ENCODE measurements around the gene FCRL6. TPM values are rescaled to one million over a fixed set of nuclear protein-coding genes. Genes with fewer than 3 reads are reported as not detected.

Gene FCRL6
- total and polyA plus RNA-seq, 12 donors = 0.12 to 3.0 (median 0.87) TPM; not detected in 9

DNA sequence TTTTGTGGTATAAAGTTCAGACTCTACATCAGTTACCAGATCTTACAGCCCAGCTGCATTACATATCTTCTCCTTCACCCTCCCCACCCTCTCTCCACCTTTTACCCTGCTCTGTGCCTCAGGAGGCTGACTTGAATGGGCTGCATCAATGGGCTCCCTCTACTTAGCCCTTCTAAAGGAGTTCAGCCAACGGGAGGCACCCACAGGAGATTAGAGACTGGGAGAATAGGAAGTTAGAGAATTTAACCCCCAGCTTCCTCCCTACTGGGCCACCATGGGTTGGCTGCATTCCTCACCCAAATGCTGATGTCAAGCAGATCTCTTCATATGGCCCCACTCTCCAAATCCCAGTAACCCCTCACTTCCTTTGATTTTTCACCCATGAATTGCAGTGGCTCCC is 38.5 kb upstream of the FCRL6 start:
- H3K9me3 ChIP-seq = no peaks in the 10 kb centered on the region

DNA sequence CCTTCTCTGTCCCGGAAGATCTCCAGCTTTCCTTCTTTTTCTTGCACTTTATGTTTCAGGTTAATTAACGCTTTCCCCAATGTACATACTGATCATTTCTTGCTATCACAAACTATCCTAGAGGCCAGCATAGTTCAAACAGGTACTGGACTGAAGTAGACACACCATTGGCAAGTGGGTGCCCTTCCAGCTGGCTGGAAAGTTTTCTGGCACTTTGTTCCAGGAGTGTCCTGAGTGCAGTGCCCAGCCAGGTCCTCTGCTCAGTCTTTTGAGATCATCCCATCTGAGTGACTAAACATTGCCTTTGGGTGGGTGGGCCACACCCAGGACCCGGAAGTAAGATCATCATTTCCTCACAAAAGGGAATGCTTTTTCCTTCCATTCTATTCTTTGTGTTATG is 36.4 kb upstream of the FCRL6 start:
- Histone ChIP-seq H3K4me1 (no peaks in the 10 kb centered on the region), H3K27me3 (peaks cover 0 to 12% (median 0%) of the 10 kb centered on the region in 7 donors), H3K4me3 (no peak overlapping the region), H3K27ac (no peak overlapping the region), H3K36me3 (no peaks in the 10 kb centered on the region), H3K9me3 (no peaks in the 10 kb centered on the region)
- intact Hi-C loops (cut with DNase I) = no loop called here
- DNase-seq (no peak), ATAC-seq (no peak)
- no peak for TF ChIP-seq CTCF (IDR thresholded peaks at IDR 0.05)
- 85 to 89% methylated on average over 3 of the region's 3 CpGs for WGBS, 2 donors

More for the DNA sequence above, 38.5 kb upstream of the FCRL6 start:
- 10 to 15% methylated on average over 1 of the region's 1 CpG for WGBS, 2 donors
- Histone ChIP-seq H3K27me3 (peaks cover 0 to 12% (median 0%) of the 10 kb centered on the region in 7 donors), H3K4me1 (no peaks in the 10 kb centered on the region), H3K27ac (no peak overlapping the region), H3K36me3 (no peaks in the 10 kb centered on the region), H3K4me3 (no peak overlapping the region)
- ATAC-seq (no peak), DNase-seq (no peak)
- intact Hi-C loops (cut with DNase I) = no loop called here
- TF ChIP-seq CTCF (IDR thresholded peaks at IDR 0.05) = no peak

- ATAC-seq (no peak), DNase-seq (no peak)
- Histone ChIP-seq H3K4me3 (no peak overlapping the region), H3K36me3 (no peaks in the 10 kb centered on the region), H3K27ac (no peak overlapping the region), H3K4me1 (peaks cover 0 to 17% (median 0%) of the 10 kb centered on the region in 9 donors), H3K27me3 (peaks cover 0 to 7% (median 0%) of the 10 kb centered on the region in 7 donors), H3K9me3 (no peaks in the 10 kb centered on the region)
- intact Hi-C loops (cut with DNase I) = loop anchor here in 1 of 10 donors (10.0 kb wide), 1 partner anchor 107 kb away; no protein-coding TSS in a partner anchor
- 88 to 94% methylated on average over 2 of the region's 2 CpGs for WGBS, 2 donors
- TF ChIP-seq CTCF (IDR thresholded peaks at IDR 0.05) = no peak
Observed at GRCh38 chr1:159771127-159771895, 30.8 kb upstream of the FCRL6 start.

GRCh38 chr1:159774465-159774864 is 27.7 kb upstream of the FCRL6 start:
- Histone ChIP-seq H3K4me3 (no peak overlapping the region), H3K4me1 (peaks cover 0 to 25% (median 0%) of the 10 kb centered on the region in 9 donors), H3K27me3 (peaks cover 0 to 4% (median 0%) of the 10 kb centered on the region in 7 donors), H3K9me3 (no peaks in the 10 kb centered on the region), H3K36me3 (no peaks in the 10 kb centered on the region), H3K27ac (peak overlapping the region in 6 of 10 donors; percentile 3 to 42 (median 22))
- no peak for TF ChIP-seq CTCF (IDR thresholded peaks at IDR 0.05)
- 59 to 62% methylated on average over 2 of the region's 2 CpGs for WGBS, 2 donors
- peak in 7 of 8 donors; percentile 19 to 73 (median 37) for ATAC-seq
- no peak for DNase-seq
- intact Hi-C loops (cut with DNase I) = loop anchor here in 1 of 10 donors (10.0 kb wide), 1 partner anchor 110 kb away; no protein-coding TSS in a partner anchor

Data from heart right ventricle (tissue), 16 donors.